CD14-positive monocyte (primary cell): ENCODE results near the gene IDS. TPM values are rescaled to one million over a fixed set of nuclear protein-coding genes. Genes with fewer than 3 reads are reported as not detected.

Experiments used
- DNase-seq, 3 donors: peaks; one replicate each; pipeline ENCODE4 v3.0.0-alpha.2; 2011 to 2022
- H2AFZ ChIP-seq: 2 replicates; pipeline ENCODE4 v1.6.0; 2012; ENCODE audit warnings: mild to moderate bottlenecking, low read depth, low read length, inconsistent platforms; ENCODE audit not compliant: insufficient read depth, poor library complexity, severe bottlenecking
- H3K27ac ChIP-seq, 2 donors: 1 replicate in 1 of 2; 2 replicates in 1 of 2; pipeline ENCODE4 v1.5.1; 2012 to 2013; ENCODE audit warnings: low read length in 2 of 2, control low read depth in 1 of 2, inconsistent platforms in 1 of 2, low read depth in 1 of 2, mild to moderate bottlenecking in 1 of 2
- H3K27me3 ChIP-seq, 2 donors: one replicate each; pipeline versions ENCODE4 v1.6.0 to v1.6.1; 2011 to 2013; ENCODE audit warnings: low read length in 2 of 2; ENCODE audit not compliant: control insufficient read depth in 2 of 2, insufficient read depth in 2 of 2
- H3K36me3 ChIP-seq, 2 donors: replicated peaks in 1 of 2; 1 replicate in 1 of 2; 2 replicates in 1 of 2; pipeline versions ENCODE4 v1.5.1 to v1.6.1; 2012 to 2013; ENCODE audit warnings: low read length in 2 of 2, control low read depth in 1 of 2, inconsistent platforms in 1 of 2, mild to moderate bottlenecking in 1 of 2; ENCODE audit not compliant: insufficient read depth in 2 of 2, control insufficient read depth in 1 of 2
- H3K4me1 ChIP-seq, 2 donors: 1 replicate in 1 of 2; 2 replicates in 1 of 2; pipeline versions ENCODE4 v1.5.1 to v1.6.1; 2012 to 2013; ENCODE audit warnings: low read length in 2 of 2, control low read depth in 1 of 2, inconsistent platforms in 1 of 2, mild to moderate bottlenecking in 1 of 2, moderate library complexity in 1 of 2; ENCODE audit not compliant: insufficient read depth in 2 of 2, control insufficient read depth in 1 of 2
- H3K4me2 ChIP-seq: replicated peaks from 2 replicates; pipeline ENCODE3; 2012; ENCODE audit warnings: low read length, moderate library complexity, mild to moderate bottlenecking; ENCODE audit not compliant: poor library complexity, severe bottlenecking; ENCODE audit errors: extremely low read depth
- H3K4me3 ChIP-seq, 3 experiments: fragments of 200-600 bp in 1 of 3; sonication (generic) in 1 of 3; replicated peaks in 1 of 3; 1 replicate in 2 of 3; 2 replicates in 1 of 3; pipeline ENCODE4 v1.5.1; 2011 to 2013; ENCODE audit warnings: low read length in 3 of 3, mild to moderate bottlenecking in 3 of 3, control low read depth in 2 of 3, low read depth in 2 of 3, inconsistent platforms in 1 of 3, moderate library complexity in 1 of 3
- H3K79me2 ChIP-seq: 2 replicates; pipeline ENCODE4 v1.6.0; 2012; ENCODE audit warnings: mild to moderate bottlenecking, control low read depth, inconsistent platforms, low read length, moderate library complexity; ENCODE audit not compliant: insufficient read depth
- H3K9ac ChIP-seq: 2 replicates; pipeline ENCODE4 v1.6.0; 2017; ENCODE audit warnings: low read length, mild to moderate bottlenecking; ENCODE audit not compliant: insufficient read depth, poor library complexity, severe bottlenecking
- H3K9me3 ChIP-seq, 2 donors: replicated peaks in 1 of 2; 1 replicate in 1 of 2; 2 replicates in 1 of 2; pipeline versions ENCODE4 v1.5.1 to v1.6.1; 2012 to 2013; ENCODE audit warnings: low read length in 2 of 2, control low read depth in 1 of 2; ENCODE audit not compliant: control insufficient read depth in 1 of 2, insufficient read depth in 1 of 2
- H4K20me1 ChIP-seq: 2 replicates; pipeline ENCODE4 v1.6.0; 2012; ENCODE audit warnings: mild to moderate bottlenecking, low read length, control low read depth, moderate library complexity; ENCODE audit not compliant: insufficient read depth
- H3K27ac Mint-ChIP-seq, 7 donors: one replicate each; pipeline ENCODE4 v1.8.0; 2020; ENCODE audit warnings: mild to moderate bottlenecking in 7 of 7, mixed read lengths in 7 of 7, moderate library complexity in 6 of 7, inconsistent platforms in 2 of 7
- H3K27me3 Mint-ChIP-seq, 3 donors: one replicate each; pipeline ENCODE4 v1.8.0; 2021 to 2022; ENCODE audit warnings: low read depth in 3 of 3, mild to moderate bottlenecking in 3 of 3, mixed read lengths in 3 of 3, moderate library complexity in 3 of 3, inconsistent platforms in 1 of 3
- H3K36me3 Mint-ChIP-seq, 2 donors: one replicate each; pipeline ENCODE4 v1.8.0; 2020; ENCODE audit warnings: mixed read lengths in 2 of 2, inconsistent platforms in 1 of 2, mild to moderate bottlenecking in 1 of 2
- H3K4me1 Mint-ChIP-seq: one replicate; pipeline ENCODE4 v1.8.0; 2020; ENCODE audit warnings: mild to moderate bottlenecking, mixed read lengths
- H3K4me3 Mint-ChIP-seq, 2 donors: one replicate each; pipeline ENCODE4 v1.8.0; 2020; ENCODE audit warnings: mild to moderate bottlenecking in 2 of 2, mixed read lengths in 2 of 2, moderate library complexity in 1 of 2
- H3K9me3 Mint-ChIP-seq, 7 donors: one replicate each; pipeline ENCODE4 v1.8.0; 2020 to 2022; ENCODE audit warnings: mixed read lengths in 7 of 7, mild to moderate bottlenecking in 6 of 7, moderate library complexity in 6 of 7, inconsistent platforms in 2 of 7
- WGBS: methylation state at CpG from one replicate; pipeline ENCODE4 v1.1.5; 2013; ENCODE audit warnings: missing lambda C conversion rate; ENCODE audit not compliant: insufficient coverage; 5-methylcytosine and 5-hydroxymethylcytosine counted together
- intact Hi-C, 2 donors: fragments of 100-400 bp; cut with micrococcal nuclease; formaldehyde crosslinking; loops; one replicate each; pipeline versions ENCODE4 v1.15.0 to v1.15.1; 2023
- polyA plus RNA-seq, 3 donors: library from polyadenylated mRNA; depleted of rRNA in 1 of 3; unstranded in 2 of 3; stranded (reverse) in 1 of 3; fragments of 300-500 nt in 2 of 3; fragments of >200 nt in 1 of 3; fragmentation: Illumina TruSeq in 2 of 3; gene quantifications; 1 replicate in 2 of 3; 2 replicates in 1 of 3; pipeline ENCODE4 v1.2.3, GENCODE V29; 2012 to 2021
- TF ChIP-seq, protein P1 (sequence below): fragments of 200-600 bp; IDR thresholded peaks from one replicate; pipeline ENCODE4 v1.8.0; 2022; ENCODE audit warnings: antibody characterized with exemption, mild to moderate bottlenecking

IDS gene
- polyA plus RNA-seq, 3 donors: 79.5 to 113 (median 94.3) TPM

DNA sequence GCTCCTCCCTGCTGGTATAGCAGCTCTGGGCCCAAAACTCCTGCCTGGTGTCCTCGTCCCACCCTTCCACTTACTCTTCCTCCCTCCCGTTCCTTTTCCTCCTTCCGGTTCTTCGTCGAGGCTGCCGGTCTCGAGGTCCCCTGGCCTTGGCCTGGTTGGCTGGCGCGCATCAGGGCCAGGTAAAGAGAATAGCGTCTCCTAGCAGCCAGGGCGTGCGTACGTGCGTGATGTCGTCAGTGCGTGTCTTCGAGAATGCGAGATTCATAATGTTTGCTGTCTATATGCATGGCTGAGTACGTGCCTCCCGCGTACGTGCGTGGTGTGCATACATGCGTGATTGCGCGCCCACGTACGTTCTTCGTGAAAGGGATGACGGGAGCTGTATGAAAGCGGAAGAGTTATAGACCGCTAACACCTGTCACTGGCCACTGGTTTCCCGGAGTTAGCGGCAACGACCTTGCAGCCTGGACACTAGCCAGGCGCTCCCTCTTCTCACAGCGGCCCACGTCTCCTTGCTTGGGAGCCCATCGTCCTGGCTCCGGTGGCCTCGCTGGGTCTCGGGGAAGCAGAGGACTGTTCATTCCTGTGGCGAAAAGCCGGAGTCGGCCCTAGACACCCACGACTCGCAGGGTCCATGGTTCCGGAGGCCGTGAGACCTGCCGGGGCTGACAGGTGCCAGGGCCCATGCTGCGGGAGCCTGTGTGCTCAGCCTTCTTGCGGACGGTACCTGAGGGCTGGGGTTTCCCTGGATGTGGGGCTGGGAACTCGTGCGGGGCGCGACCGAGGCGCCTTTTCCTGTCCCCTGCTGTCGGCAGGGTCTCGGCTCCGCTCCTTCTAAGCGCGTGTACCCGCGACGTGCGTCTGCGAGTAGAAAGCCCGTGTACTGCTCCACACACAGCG lies 35.8 kb upstream of the IDS start, which contains the start of gene EOLA1:
TSS of gene EOLA1 (plus strand) at position 392 of the 900 bp plus-strand sequence. CDS start 4,619 bp downstream, outside the sequence.
- Histone ChIP-seq H3K27me3 (no peaks in the 10 kb centered on the region), H3K27ac (peak within 1 kb of the TSS; percentile 90 to 97), H3K4me1 (peaks cover 11 to 18% of the 10 kb centered on the region in 2 donors), H3K79me2 (no peaks in the 10 kb centered on the region), H3K9ac (peak within 1 kb of the TSS; percentile 82), H3K4me3 (peak within 1 kb of the TSS; percentile 69 to 81 (median 78)), H4K20me1 (no peaks in the 10 kb centered on the region), H3K4me2 (peak within 1 kb of the TSS; percentile 83), H2AFZ (peak within 1 kb of the TSS; percentile 75), H3K36me3 (peaks cover 4 to 5% of the 10 kb centered on the region in 2 donors), H3K9me3 (no peaks in the 10 kb centered on the region)
- peak within 1 kb of the TSS; percentile 84 to 91 for H3K4me3 Mint-ChIP-seq
- peaks cover 11 to 22% of the 10 kb centered on the region in 2 donors for H3K36me3 Mint-ChIP-seq
- peaks cover 0 to 15% (median 3%) of the 10 kb centered on the region in 7 donors for H3K9me3 Mint-ChIP-seq
- peak within 1 kb of the TSS; percentile 99 to 100 (median 100) for H3K27ac Mint-ChIP-seq
- WGBS: 0% methylated on average over 58 of the region's 71 CpGs
- peaks cover 0 to 1% (median 0%) of the 10 kb centered on the region in 3 donors for H3K27me3 Mint-ChIP-seq
- DNase-seq: peak; percentile 92 to 96 (median 95)
- intact Hi-C loops: no loop called here
- TF ChIP-seq, protein P1, sequence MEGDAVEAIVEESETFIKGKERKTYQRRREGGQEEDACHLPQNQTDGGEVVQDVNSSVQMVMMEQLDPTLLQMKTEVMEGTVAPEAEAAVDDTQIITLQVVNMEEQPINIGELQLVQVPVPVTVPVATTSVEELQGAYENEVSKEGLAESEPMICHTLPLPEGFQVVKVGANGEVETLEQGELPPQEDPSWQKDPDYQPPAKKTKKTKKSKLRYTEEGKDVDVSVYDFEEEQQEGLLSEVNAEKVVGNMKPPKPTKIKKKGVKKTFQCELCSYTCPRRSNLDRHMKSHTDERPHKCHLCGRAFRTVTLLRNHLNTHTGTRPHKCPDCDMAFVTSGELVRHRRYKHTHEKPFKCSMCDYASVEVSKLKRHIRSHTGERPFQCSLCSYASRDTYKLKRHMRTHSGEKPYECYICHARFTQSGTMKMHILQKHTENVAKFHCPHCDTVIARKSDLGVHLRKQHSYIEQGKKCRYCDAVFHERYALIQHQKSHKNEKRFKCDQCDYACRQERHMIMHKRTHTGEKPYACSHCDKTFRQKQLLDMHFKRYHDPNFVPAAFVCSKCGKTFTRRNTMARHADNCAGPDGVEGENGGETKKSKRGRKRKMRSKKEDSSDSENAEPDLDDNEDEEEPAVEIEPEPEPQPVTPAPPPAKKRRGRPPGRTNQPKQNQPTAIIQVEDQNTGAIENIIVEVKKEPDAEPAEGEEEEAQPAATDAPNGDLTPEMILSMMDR: no peak
- peaks cover 14% of the 10 kb centered on the region for H3K4me1 Mint-ChIP-seq

DNA sequence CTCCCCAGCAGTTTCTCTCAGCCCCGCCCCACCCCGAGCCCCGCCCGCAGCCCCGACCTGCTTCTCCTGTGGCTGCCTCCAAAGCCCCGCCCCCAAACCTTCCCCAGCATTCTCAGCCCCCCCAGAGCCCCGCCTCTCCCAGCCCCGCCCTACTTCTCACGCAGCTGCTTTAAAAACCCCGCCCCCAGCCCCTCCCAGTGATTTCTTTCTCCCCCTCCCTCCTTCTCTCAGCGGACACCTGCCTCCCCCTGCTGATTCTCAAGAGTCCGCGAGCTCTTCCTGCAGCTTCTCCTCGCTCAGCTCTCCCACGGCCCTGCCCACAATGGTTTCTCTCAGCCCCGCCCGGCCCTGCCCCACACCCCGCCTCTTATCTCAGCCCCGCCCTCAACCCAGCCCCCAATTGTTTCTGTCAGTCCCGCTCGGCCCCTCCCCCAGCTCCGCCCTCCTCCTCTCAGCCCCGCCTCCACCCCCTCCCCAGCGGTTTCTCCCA lies 35.1 kb upstream of the IDS start:
- peak overlapping the region; percentile 90 to 97 for H3K27ac ChIP-seq
- H3K27me3 ChIP-seq: no peaks in the 10 kb centered on the region
- peak; percentile 78 to 91 (median 87) for DNase-seq
- H3K9me3 Mint-ChIP-seq: peaks cover 0 to 15% (median 3%) of the 10 kb centered on the region in 7 donors
- WGBS: 0% methylated on average over 5 of the region's 24 CpGs
- peaks cover 20% of the 10 kb centered on the region for H3K4me1 Mint-ChIP-seq
- H2AFZ ChIP-seq: peak overlapping the region; percentile 19
- H3K9ac ChIP-seq: peak overlapping the region; percentile 82
- H3K79me2 ChIP-seq: no peaks in the 10 kb centered on the region
- H3K4me3 Mint-ChIP-seq: peak overlapping the region; percentile 84 to 91
- TF ChIP-seq, protein P1: no peak
- H3K4me2 ChIP-seq: peak overlapping the region; percentile 83
- peaks cover 0 to 1% (median 0%) of the 10 kb centered on the region in 3 donors for H3K27me3 Mint-ChIP-seq
- peaks cover 8 to 19% of the 10 kb centered on the region in 2 donors for H3K36me3 Mint-ChIP-seq
- H3K27ac Mint-ChIP-seq: peak overlapping the region; percentile 99 to 100 (median 100)
- H3K4me3 ChIP-seq: peak overlapping the region; percentile 30 to 79 (median 78)
- peaks cover 2% of the 10 kb centered on the region in 2 donors for H3K36me3 ChIP-seq
- no peaks in the 10 kb centered on the region for H4K20me1 ChIP-seq
- H3K4me1 ChIP-seq: peaks cover 11 to 25% of the 10 kb centered on the region in 2 donors
- no peaks in the 10 kb centered on the region for H3K9me3 ChIP-seq
- intact Hi-C loops: no loop called here
